GM18520 (cell line): ENCODE data around the gene ADAMTS4.
A peak's percentile ranks its signal among the peaks of the same experiment; 100 is the strongest.

Source experiments
- ATAC-seq: cut with Tn5 transposase; IDR thresholded peaks from one replicate; pipeline ENCODE4 v1.9.1; 2021; ENCODE audit not compliant: unreplicated experiment

ADAMTS4 gene

GRCh38 chr1:161196521-161197451 is 2.1 kb downstream of the ADAMTS4 start:
- ATAC-seq: no peak

- no peak for ATAC-seq
Measured at GRCh38 chr1:161196111-161196510, 2.7 kb downstream of the ADAMTS4 start.

GRCh38 chr1:161195171-161195570 is 3.7 kb downstream of the ADAMTS4 start:
- no peak for ATAC-seq

DNA sequence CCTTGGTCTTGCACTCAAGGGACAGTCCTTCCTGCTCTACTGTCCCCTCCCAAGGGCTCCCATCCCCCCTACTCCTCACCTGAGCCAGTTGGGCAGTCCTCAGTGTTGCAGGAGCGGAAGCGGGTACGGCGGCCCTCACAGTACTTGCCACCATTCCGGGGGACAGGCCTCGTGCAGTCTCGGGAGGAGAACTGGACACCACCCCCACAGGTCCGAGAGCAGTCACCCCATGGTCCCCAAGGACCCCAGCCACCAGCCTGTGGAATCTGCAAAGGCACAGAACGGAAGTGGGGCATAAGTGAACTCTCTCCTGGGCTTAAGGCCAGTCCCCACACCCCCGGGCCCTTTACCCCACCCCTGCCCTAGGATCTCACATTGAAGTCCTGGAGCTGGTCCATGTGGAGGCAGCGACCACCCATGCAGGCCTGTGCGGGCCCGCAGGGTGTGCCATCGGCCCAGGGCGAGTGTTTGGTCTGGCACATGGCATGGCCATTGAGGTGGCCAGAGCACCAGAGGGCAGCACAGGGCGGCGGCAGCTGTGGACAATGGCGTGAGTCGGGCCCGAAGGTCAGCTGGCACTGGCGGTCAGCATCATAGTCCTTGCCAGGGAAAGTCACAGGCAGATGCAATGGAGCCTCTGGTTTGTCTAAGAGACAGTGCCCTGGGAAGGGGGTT is 5.2 kb downstream of the ADAMTS4 start:
- ATAC-seq: no peak

GRCh38 chr1:161192476-161193465 is 6.1 kb downstream of the ADAMTS4 start:
- ATAC-seq: peak; percentile 46

DNA sequence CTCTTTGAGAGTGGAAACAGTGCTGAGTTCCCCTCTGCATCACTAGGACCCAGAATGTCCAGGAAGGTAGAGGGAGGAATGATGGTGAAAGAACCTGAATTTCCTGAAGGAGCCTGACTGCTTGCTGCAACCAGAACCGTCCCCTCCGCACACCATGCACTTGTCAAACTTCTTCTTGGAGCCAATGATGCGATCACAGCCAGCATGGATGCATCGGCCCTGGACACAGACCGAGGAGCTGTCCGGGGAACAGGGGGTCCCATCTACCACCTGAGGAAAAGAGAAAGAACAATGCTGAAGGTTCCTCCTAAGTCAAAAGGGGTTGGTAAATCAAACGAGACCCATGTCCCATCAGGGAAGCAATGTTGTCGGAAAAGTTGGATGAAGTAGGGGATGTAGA is 6.9 kb downstream of the ADAMTS4 start:
- ATAC-seq: no peak

DNA sequence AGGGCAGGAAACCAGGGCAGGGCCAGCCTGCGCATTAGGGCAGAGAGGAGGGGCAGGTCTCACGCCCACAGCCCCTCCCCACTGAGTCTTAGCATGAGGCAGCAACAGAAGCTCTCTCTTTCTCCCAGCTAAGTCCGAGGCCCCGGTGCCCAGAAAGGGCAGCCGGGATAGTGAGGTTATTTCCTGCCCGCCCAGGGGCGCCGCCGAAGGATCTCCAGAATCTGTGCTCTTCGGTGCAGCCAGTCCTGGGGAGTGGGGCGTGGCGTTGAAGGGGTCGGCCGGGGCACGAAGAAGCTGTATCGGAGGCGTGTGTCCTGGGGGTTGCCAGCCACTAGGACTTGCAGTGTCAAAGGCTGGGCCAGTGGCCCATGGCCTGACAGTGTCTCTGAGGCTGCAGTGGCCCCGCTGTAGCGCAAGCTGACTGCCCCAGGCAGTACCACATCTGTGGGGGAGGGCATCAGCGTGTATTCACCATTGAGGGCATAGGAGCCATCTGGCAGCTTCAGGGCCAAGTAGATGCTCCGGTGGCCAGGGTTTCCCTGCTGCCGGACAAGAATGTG is 7.8 kb downstream of the ADAMTS4 start:
- ATAC-seq: no peak

GRCh38 chr1:161189036-161189435 is 9.8 kb downstream of the ADAMTS4 start:
- ATAC-seq: no peak

GRCh38 chr1:161188381-161188780 is 10.5 kb downstream of the ADAMTS4 start:
- no peak for ATAC-seq

- no peak for ATAC-seq
Measured at GRCh38 chr1:161187311-161187710, 11.5 kb downstream of the ADAMTS4 start.

- ATAC-seq: no peak
Measured at GRCh38 chr1:161185732-161186311, 13.0 kb downstream of the ADAMTS4 start.

GRCh38 chr1:161185282-161185682 is 13.6 kb downstream of the ADAMTS4 start:
- ATAC-seq: peak; percentile 67

- ATAC-seq: peak; percentile 36
Measured at GRCh38 chr1:161182214-161182613, 16.6 kb downstream of the ADAMTS4 start.

DNA sequence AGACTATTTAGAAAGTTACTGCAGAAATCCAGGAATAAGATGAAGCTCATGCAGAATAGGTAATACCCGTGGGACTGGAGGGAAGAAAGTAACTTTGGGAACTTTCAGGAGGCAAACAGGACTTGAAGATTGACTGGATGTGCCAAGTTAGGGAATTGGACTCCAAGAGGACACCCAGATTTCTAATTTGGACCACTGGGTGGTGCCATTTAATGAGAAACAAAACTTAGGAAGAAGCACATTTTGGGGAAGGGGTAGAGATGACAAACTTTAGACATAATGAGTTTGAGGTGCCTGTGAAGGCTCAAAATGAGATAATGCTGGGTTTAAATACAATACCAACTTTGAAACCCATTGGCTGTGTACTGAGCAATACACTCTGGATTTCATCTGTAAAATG is 18.2 kb downstream of the ADAMTS4 start:
- no peak for ATAC-seq

DNA sequence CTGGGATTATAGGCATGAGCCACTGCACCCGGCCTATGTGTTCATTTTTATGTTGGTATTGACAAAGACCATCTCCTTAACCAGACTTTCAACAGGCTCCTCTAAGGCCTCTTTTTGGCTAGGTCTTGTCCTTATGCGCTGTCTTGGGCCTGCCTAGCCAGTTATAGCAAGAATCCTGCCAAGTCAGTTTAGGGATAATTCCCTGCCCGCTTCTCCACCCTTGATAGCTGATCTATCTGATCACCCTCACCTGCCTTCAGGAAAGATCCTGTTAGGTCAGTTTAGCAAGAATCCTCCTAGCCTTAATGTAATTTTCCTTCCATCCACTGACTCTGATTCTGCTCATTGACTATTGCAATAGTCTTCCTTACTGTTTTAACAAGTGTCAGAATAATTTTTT is 19.2 kb downstream of the ADAMTS4 start:
- ATAC-seq: no peak

DNA sequence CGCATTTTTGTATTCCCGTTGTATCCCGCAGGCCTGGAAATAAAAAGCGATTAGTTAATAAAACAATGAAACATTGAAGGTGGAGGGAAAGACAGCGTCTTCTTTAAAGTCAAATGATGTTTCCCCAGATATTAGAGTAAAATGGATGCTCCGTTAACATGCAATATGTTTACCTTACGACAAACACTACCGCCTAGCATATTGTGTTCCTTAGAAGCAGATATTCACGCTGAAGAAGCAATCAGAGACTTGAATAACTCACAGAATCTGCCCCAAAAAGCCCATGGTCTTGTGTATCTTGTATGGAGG is 21.0 kb downstream of the ADAMTS4 start:
- ATAC-seq: no peak

DNA sequence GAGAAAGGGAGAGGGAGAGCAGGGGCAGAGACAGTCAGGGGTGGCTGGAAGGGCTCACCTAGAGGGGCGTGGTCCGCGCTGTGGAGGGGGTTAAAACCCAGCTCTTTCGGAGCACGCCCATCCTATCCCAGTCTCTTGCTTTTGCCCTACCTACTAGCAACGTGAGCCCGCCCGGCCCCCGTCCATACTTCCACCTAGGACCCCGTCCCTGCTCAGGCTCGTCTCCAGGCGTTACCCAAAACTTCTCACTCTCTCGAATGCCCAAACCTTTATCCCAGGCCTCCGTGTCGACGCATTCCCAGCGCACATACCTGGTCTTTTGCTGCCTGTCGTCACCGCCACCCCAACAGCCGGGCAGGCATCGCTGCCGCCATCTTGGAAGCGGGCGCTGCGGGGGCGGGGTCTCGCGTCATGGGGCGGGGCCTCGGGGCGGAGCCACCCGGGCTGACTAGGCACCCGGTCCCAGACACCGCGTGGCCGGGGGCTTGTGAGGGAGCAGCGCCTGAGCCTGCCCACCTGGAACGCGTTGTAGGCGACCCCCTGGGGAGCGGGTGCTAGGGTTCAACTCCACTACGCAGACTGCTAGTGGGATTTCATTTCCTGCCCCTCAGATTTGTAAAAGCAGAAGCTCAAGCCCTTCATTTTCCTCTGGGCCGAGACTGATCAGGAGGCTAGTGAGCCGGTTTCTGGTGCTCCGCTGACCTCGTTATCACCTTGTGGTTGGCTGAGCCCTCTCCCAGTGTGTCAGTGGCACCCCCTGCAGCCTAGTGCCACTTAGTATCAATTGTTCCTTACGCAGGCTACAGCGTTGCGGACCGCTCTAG is 21.5 kb downstream of the ADAMTS4 start, which contains the start of gene B4GALT3:
Gene B4GALT3 (minus strand): TSS at position 396 of the 824 bp plus-strand sequence. CDS start 1,447 bp downstream, outside the sequence.
- ATAC-seq: peak; percentile 52

DNA sequence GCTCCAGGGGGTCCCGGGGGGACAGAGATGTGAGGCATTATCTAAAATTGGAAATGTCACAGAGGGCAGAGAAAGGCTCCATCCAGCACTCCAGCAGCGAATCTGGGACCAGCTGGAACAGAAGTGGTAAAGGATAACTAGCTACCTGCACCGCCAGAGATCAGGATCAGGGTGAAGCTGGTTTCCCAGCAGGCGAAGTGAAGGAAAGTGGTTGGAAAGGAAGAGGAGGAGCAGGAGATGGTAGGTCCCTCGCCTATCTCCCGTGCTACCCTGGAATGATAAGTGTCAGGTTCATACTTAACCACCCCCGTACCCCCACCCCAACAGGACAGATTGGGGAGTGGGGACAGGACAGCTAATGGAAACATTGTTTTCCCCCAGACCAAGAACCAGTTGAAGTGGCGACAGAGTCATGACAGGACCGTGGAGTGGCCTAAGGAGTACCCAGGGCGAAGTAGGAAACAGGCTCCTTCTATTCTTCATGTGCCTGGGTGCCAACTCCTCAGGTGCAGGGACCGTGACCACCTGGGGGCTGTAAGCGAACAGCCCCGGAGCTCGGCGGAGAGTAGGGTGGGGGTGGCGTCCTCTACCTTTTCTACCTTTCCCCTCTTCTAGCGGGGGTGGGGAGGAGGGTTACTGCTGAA is 22.3 kb downstream of the ADAMTS4 start:
- ATAC-seq: no peak
